HepG2 (cell line): ENCODE results near the gene PIKFYVE. TPM values are rescaled to one million over a fixed set of nuclear protein-coding genes. Genes with fewer than 3 reads are reported as not detected.

ENCODE experiments used
- GTF3A ChIP-seq: sonication (generic); formaldehyde crosslinking; conservative IDR thresholded peaks from 2 replicates; pipeline ENCODE4 v1.4.0; 2020; ENCODE audit warnings: mild to moderate bottlenecking, missing genetic modification reagents
- NFYB ChIP-seq: sonication (generic); formaldehyde crosslinking; IDR thresholded peaks from 2 replicates; pipeline ENCODE4 v1.4.0; 2020; ENCODE audit warnings: missing genetic modification reagents
- SIN3A ChIP-seq: IDR thresholded peaks from 2 replicates; pipeline ENCODE4 v1.6.1; 2011; ENCODE audit warnings: low read depth, mild to moderate bottlenecking, control low read depth, low read length, borderline replicate concordance
- SP4 ChIP-seq: sonication (generic); formaldehyde crosslinking; IDR thresholded peaks from 2 replicates; pipeline ENCODE4 v1.8.1; 2023; ENCODE audit warnings: mild to moderate bottlenecking, missing genetic modification reagents
- TRIM24 ChIP-seq: sonication (generic); formaldehyde crosslinking; IDR thresholded peaks from 2 replicates; pipeline ENCODE4 v1.8.0; 2022; ENCODE audit warnings: mild to moderate bottlenecking, missing genetic modification reagents
- ZNF263 ChIP-seq: sonication (generic); formaldehyde crosslinking; IDR thresholded peaks from 2 replicates; pipeline ENCODE4 v1.4.0; 2020; ENCODE audit warnings: missing genetic modification reagents
- ZNF598 ChIP-seq: sonication (generic); formaldehyde crosslinking; IDR thresholded peaks from 2 replicates; pipeline ENCODE4 v1.5.1; 2020; ENCODE audit warnings: mild to moderate bottlenecking, missing genetic modification reagents, borderline replicate concordance
- ZNF792 ChIP-seq: IDR thresholded peaks from 2 replicates; pipeline ENCODE4 v1.6.1; 2016
- ZNF883 ChIP-seq: sonication (generic); formaldehyde crosslinking; IDR thresholded peaks from 2 replicates; pipeline ENCODE4 v1.5.1; 2020; ENCODE audit warnings: mild to moderate bottlenecking, missing genetic modification reagents; ENCODE audit errors: not compliant biosample characterization
- polyA plus RNA-seq, 8 experiments: library from polyadenylated mRNA; depleted of rRNA in 3 of 8; stranded (reverse) in 7 of 8; unstranded in 1 of 8; fragments of >200 nt; fragmentation: Illumina TruSeq in 4 of 8; extraction: Trizol in 4 of 8; gene quantifications; 2 replicates each; pipeline versions ENCODE4 v1.2.1 to v1.2.3, GENCODE V29; 2011 to 2016; ENCODE audit warnings: low read depth in 4 of 8, missing spikeins in 1 of 8, mixed read lengths in 1 of 8; ENCODE audit not compliant: insufficient read depth in 1 of 8
- total RNA-seq, 5 experiments: library from RNA; depleted of rRNA; stranded (reverse); fragments of >200 nt; fragmentation: Illumina TruSeq; extraction: Trizol; gene quantifications; 2 replicates each; pipeline ENCODE4 v1.2.3, GENCODE V29; 2016; ENCODE audit warnings: low read depth in 1 of 5
- TF ChIP-seq, protein P1 (sequence below), 2 experiments: fragments of 450-650 bp in 1 of 2; sonication (generic) in 1 of 2; formaldehyde crosslinking in 1 of 2; IDR thresholded peaks; 2 replicates each; pipeline versions ENCODE4 v1.6.1 to v1.8.0; 2016 to 2022; ENCODE audit warnings: antibody characterized with exemption in 1 of 2, mild to moderate bottlenecking in 1 of 2, missing genetic modification reagents in 1 of 2
- TF ChIP-seq, protein P2 (sequence below): IDR thresholded peaks from 2 replicates; pipeline ENCODE4 v1.6.1; 2016; ENCODE audit warnings: mild to moderate bottlenecking, missing biosample characterization, missing genetic modification reagents
- TF ChIP-seq, protein P3 (sequence below): sonication (generic); formaldehyde crosslinking; IDR thresholded peaks from 2 replicates; pipeline ENCODE4 v1.5.0; 2020; ENCODE audit warnings: missing genetic modification reagents, mild to moderate bottlenecking, borderline replicate concordance
- TF ChIP-seq, protein P4 (sequence below): IDR thresholded peaks from 2 replicates; pipeline ENCODE4 v1.6.1; 2016; ENCODE audit warnings: mild to moderate bottlenecking
- TF ChIP-seq, protein P5 (sequence below): sonication (generic); formaldehyde crosslinking; IDR thresholded peaks from 2 replicates; pipeline ENCODE4 v1.5.0; 2020; ENCODE audit warnings: missing genetic modification reagents

PIKFYVE gene
- total and polyA plus RNA-seq, 2 of the 13 experiments (the other 11 are each of a cell fraction or from before 2014, with no cell fraction given) = 20.2 to 21.7 TPM

DNA sequence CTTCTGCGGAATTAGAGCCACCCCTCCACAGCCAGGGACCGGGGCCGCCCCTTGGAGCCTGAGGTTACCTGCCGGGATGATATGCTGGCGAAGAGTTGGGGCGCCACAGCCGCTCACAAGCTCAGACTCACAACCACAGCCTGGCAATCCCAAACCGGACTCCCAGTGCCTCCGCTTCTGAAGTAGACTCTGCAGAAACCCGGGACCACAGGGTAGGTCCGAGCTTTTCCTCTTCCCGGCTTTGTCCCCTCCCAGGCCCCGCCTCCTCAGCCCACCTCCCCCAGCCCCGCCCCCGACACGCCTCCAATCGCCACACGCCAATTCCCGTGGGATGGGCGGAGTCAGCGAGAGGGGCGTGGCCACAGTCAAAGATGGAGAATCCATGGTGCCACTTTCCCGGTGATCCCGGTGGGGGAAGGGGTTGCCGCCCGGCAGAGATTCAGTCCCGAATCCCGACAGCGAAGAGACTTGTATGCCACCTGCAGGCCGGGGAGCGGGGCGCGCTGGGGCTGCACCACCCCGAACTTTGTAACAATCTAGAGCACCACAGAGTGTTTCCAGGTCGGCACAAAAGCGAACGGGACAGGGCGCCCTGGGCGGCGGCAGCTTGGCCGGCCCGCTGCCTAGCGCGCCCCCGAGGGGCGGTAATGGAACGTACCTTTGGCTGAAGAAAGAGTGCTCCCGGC, 11.0 kb upstream of the PIKFYVE start, which contains the start of gene IDH1 (continued):
- TF ChIP-seq, protein P1, sequence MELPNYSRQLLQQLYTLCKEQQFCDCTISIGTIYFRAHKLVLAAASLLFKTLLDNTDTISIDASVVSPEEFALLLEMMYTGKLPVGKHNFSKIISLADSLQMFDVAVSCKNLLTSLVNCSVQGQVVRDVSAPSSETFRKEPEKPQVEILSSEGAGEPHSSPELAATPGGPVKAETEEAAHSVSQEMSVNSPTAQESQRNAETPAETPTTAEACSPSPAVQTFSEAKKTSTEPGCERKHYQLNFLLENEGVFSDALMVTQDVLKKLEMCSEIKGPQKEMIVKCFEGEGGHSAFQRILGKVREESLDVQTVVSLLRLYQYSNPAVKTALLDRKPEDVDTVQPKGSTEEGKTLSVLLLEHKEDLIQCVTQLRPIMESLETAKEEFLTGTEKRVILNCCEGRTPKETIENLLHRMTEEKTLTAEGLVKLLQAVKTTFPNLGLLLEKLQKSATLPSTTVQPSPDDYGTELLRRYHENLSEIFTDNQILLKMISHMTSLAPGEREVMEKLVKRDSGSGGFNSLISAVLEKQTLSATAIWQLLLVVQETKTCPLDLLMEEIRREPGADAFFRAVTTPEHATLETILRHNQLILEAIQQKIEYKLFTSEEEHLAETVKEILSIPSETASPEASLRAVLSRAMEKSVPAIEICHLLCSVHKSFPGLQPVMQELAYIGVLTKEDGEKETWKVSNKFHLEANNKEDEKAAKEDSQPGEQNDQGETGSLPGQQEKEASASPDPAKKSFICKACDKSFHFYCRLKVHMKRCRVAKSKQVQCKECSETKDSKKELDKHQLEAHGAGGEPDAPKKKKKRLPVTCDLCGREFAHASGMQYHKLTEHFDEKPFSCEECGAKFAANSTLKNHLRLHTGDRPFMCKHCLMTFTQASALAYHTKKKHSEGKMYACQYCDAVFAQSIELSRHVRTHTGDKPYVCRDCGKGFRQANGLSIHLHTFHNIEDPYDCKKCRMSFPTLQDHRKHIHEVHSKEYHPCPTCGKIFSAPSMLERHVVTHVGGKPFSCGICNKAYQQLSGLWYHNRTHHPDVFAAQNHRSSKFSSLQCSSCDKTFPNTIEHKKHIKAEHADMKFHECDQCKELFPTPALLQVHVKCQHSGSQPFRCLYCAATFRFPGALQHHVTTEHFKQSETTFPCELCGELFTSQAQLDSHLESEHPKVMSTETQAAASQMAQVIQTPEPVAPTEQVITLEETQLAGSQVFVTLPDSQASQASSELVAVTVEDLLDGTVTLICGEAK (IDR thresholded peaks at IDR 0.05) = no peak
- TF ChIP-seq, protein P1 (CRISPR knock-in tag; IDR thresholded peaks at IDR 0.05) = peak; percentile 70; the same call in 1 of the 2 replicates
- TF ChIP-seq SIN3A (peak; percentile 27; the same call in 1 of the 2 replicates), ZNF598 (CRISPR knock-in tag) (peak; percentile 69), GTF3A (CRISPR knock-in tag) (no peak), ZNF792 (CRISPR knock-in tag) (no peak), ZNF263 (CRISPR knock-in tag) (peak; percentile 96), SP4 (CRISPR knock-in tag) (peak; percentile 94), NFYB (peak; percentile 45; the same call in 1 of the 2 replicates), ZNF883 (peak; percentile 63), TRIM24 (no peak)
- TF ChIP-seq, protein P2, sequence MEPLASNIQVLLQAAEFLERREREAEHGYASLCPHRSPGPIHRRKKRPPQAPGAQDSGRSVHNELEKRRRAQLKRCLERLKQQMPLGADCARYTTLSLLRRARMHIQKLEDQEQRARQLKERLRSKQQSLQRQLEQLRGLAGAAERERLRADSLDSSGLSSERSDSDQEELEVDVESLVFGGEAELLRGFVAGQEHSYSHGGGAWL (CRISPR knock-in tag) = peak; percentile 61; the same call in 1 of the 2 replicates
- TF ChIP-seq, protein P3, sequence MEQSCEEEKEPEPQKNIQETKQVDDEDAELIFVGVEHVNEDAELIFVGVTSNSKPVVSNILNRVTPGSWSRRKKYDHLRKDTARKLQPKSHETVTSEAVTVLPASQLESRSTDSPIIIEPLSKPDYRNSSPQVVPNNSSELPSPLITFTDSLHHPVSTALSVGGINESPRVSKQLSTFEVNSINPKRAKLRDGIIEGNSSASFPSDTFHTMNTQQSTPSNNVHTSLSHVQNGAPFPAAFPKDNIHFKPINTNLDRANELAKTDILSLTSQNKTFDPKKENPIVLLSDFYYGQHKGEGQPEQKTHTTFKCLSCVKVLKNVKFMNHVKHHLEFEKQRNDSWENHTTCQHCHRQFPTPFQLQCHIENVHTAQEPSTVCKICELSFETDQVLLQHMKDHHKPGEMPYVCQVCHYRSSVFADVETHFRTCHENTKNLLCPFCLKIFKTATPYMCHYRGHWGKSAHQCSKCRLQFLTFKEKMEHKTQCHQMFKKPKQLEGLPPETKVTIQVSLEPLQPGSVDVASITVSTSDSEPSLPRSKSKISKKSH = no peak
- TF ChIP-seq, protein P4, sequence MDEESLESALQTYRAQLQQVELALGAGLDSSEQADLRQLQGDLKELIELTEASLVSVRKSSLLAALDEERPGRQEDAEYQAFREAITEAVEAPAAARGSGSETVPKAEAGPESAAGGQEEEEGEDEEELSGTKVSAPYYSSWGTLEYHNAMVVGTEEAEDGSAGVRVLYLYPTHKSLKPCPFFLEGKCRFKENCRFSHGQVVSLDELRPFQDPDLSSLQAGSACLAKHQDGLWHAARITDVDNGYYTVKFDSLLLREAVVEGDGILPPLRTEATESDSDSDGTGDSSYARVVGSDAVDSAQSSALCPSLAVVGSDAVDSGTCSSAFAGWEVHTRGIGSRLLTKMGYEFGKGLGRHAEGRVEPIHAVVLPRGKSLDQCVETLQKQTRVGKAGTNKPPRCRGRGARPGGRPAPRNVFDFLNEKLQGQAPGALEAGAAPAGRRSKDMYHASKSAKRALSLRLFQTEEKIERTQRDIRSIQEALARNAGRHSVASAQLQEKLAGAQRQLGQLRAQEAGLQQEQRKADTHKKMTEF (CRISPR knock-in tag) = peak; percentile 89
- TF ChIP-seq, protein P5, sequence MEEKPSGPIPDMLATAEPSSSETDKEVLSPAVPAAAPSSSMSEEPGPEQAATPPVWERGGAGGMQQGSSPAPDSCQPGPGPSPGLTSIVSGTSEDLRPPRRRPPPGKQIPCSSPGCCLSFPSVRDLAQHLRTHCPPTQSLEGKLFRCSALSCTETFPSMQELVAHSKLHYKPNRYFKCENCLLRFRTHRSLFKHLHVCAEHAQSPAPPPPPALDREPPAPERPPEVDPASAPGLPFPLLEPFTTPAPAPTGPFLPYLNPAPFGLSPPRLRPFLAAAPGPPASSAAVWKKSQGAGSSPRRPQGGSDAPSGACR (CRISPR knock-in tag) = no peak
